OCI-LY7 (cell line): ENCODE results near the gene CHRNG. TPM values are rescaled to one million over a fixed set of nuclear protein-coding genes. Genes with fewer than 3 reads are reported as not detected.

Source experiments
- BruUV-seq: library from RNA; stranded (reverse); fragments of 400-500 nt; replicated peaks from 2 replicates; lab custom pipeline; 2021; lab: Mats Ljungman, UMichigan
- CTCF ChIA-PET: fragments of 300-600 bp; sonication (Branson Sonifier 250); formaldehyde crosslinking; loops from one replicate; lab custom pipeline; 2022; ENCODE audit warnings: antibody characterized with exemption; ENCODE audit not compliant: unreplicated experiment; lab: Charles Lee
- POLR2A ChIA-PET: fragments of 300-600 bp; sonication (Branson Sonifier 250); formaldehyde crosslinking; loops from one replicate; lab custom pipeline; 2022; ENCODE audit warnings: antibody characterized with exemption; lab: Charles Lee
- DNase-seq: peaks from one replicate; pipeline ENCODE4 v3.0.0-alpha.2; 2015; ENCODE audit warnings: low spot score
- H2AFZ ChIP-seq: fragments of 200-600 bp; sonication (generic), shearing (Covaris generic); 2 replicates; pipeline ENCODE4 v1.6.1; 2014; ENCODE audit warnings: mild to moderate bottlenecking, antibody characterized with exemption, low read length, moderate library complexity
- H3K27ac ChIP-seq: fragments of 200-600 bp; sonication (generic); 2 replicates; pipeline ENCODE4 v1.5.1; 2014; ENCODE audit warnings: mixed run types, low read depth, mild to moderate bottlenecking, moderate library complexity, low read length, inconsistent platforms; ENCODE audit not compliant: poor library complexity, severe bottlenecking
- H3K36me3 ChIP-seq: fragments of 200-600 bp; sonication (generic); 2 replicates; pipeline ENCODE4 v1.6.1; 2014; ENCODE audit warnings: mild to moderate bottlenecking, antibody characterized with exemption, low read length, moderate library complexity, mixed read lengths; ENCODE audit not compliant: insufficient read depth
- H3K4me1 ChIP-seq: fragments of 200-600 bp; sonication (generic); 2 replicates; pipeline ENCODE4 v1.5.1; 2014; ENCODE audit warnings: mild to moderate bottlenecking, low read length; ENCODE audit not compliant: insufficient read depth, poor library complexity, severe bottlenecking
- H3K4me2 ChIP-seq: fragments of 200-600 bp; sonication (generic); 2 replicates; pipeline ENCODE4 v1.6.1; 2014; ENCODE audit warnings: mild to moderate bottlenecking, low read length
- H3K4me3 ChIP-seq: fragments of 200-600 bp; sonication (generic); 2 replicates; pipeline ENCODE4 v1.5.1; 2014; ENCODE audit warnings: mild to moderate bottlenecking, low read depth, low read length; ENCODE audit not compliant: poor library complexity, severe bottlenecking
- H3K79me2 ChIP-seq: fragments of 200-600 bp; sonication (generic); 2 replicates; pipeline ENCODE4 v1.6.1; 2016; ENCODE audit warnings: low read depth, mild to moderate bottlenecking, low read length, moderate library complexity, mixed read lengths; ENCODE audit not compliant: insufficient read depth
- H3K9me2 ChIP-seq: fragments of 200-600 bp; sonication (generic); 2 replicates; pipeline ENCODE4 v1.6.1; 2016; ENCODE audit warnings: mild to moderate bottlenecking, low read length, mixed read lengths; ENCODE audit not compliant: insufficient read depth
- H3K9me3 ChIP-seq: fragments of 200-600 bp; sonication (generic); 2 replicates; pipeline ENCODE4 v1.6.1; 2014; ENCODE audit warnings: mild to moderate bottlenecking, mixed run types, low read length, mixed read lengths
- H4K20me1 ChIP-seq: fragments of 200-600 bp; sonication (generic); 2 replicates; pipeline ENCODE4 v1.6.1; 2014; ENCODE audit warnings: mild to moderate bottlenecking, antibody characterized with exemption, low read length, moderate library complexity, mixed read lengths; ENCODE audit not compliant: insufficient read depth
- EZH2phosphoT487 ChIP-seq: fragments of 200-600 bp; sonication (generic); IDR thresholded peaks from 2 replicates; pipeline ENCODE4 v1.6.1; 2018; ENCODE audit warnings: low read depth, borderline replicate concordance, mild to moderate bottlenecking, mixed run types, antibody characterized with exemption, low read length, moderate library complexity, mixed read lengths
- intact Hi-C: fragments of 100-400 bp; cut with micrococcal nuclease; formaldehyde crosslinking; loops from one replicate; pipeline ENCODE4 v1.10.0; 2022; ENCODE audit not compliant: unreplicated experiment
- total RNA-seq, 2 experiments: library from RNA; depleted of rRNA in 1 of 2; stranded (reverse); fragments of >200 nt in 1 of 2; shearing (Covaris generic) in 1 of 2; gene quantifications; 2 replicates each; pipeline ENCODE4 v1.2.3, GENCODE V29; 2014 to 2022
- TF ChIP-seq, protein P1 (sequence below): fragments of 200-600 bp; sonication (generic); conservative IDR thresholded peaks from 2 replicates; pipeline ENCODE4 v1.5.1; 2014; ENCODE audit warnings: mild to moderate bottlenecking, antibody characterized with exemption, low read length, moderate library complexity, mixed read lengths

Gene CHRNG
- total RNA-seq, 2 experiments from 2014 or later: not detected

DNA sequence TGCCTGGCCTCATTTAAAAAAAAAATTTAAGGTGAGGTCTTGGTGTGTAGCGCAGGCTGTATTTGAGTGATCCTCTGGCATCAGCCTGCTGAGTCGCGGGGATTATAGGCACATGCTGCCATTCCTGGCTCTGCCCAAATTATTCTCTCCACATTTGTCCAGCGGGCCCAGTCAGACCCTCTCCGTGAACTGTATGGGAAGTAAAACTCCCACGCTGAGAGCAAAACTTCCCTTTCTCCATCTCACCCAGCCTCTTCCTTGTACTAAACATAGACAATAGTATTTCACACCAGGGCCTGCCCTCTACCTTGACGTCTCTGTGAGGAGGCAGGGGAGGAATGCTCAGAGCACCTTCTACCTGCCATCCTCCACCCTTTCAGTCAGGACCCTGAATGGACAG is 48.0 kb downstream of the CHRNG start:
- intact Hi-C loops: no loop called here
- no peaks in the 10 kb centered on the region for H3K4me1 ChIP-seq
- H3K4me2 ChIP-seq: no peak overlapping the region
- H4K20me1 ChIP-seq: no peaks in the 10 kb centered on the region
- no peak overlapping the region for H2AFZ ChIP-seq
- ChIA-PET CTCF (no interaction called here), POLR2A (interaction anchor here (0.7 to 1.0 kb wide), 2 partner anchors 12 to 79 kb away, joined by 3 read pairs; no protein-coding TSS in a partner anchor)
- no peak overlapping the region for H3K4me3 ChIP-seq
- H3K36me3 ChIP-seq: no peaks in the 10 kb centered on the region
- H3K9me2 ChIP-seq: no peaks in the 10 kb centered on the region
- no TSS peak for BruUV-seq
- H3K9me3 ChIP-seq: no peaks in the 10 kb centered on the region
- H3K27ac ChIP-seq: no peak overlapping the region
- DNase-seq: no peak
- H3K79me2 ChIP-seq: no peaks in the 10 kb centered on the region
- TF ChIP-seq, protein P1, sequence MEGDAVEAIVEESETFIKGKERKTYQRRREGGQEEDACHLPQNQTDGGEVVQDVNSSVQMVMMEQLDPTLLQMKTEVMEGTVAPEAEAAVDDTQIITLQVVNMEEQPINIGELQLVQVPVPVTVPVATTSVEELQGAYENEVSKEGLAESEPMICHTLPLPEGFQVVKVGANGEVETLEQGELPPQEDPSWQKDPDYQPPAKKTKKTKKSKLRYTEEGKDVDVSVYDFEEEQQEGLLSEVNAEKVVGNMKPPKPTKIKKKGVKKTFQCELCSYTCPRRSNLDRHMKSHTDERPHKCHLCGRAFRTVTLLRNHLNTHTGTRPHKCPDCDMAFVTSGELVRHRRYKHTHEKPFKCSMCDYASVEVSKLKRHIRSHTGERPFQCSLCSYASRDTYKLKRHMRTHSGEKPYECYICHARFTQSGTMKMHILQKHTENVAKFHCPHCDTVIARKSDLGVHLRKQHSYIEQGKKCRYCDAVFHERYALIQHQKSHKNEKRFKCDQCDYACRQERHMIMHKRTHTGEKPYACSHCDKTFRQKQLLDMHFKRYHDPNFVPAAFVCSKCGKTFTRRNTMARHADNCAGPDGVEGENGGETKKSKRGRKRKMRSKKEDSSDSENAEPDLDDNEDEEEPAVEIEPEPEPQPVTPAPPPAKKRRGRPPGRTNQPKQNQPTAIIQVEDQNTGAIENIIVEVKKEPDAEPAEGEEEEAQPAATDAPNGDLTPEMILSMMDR: no peak
- no peak for TF ChIP-seq EZH2phosphoT487

DNA sequence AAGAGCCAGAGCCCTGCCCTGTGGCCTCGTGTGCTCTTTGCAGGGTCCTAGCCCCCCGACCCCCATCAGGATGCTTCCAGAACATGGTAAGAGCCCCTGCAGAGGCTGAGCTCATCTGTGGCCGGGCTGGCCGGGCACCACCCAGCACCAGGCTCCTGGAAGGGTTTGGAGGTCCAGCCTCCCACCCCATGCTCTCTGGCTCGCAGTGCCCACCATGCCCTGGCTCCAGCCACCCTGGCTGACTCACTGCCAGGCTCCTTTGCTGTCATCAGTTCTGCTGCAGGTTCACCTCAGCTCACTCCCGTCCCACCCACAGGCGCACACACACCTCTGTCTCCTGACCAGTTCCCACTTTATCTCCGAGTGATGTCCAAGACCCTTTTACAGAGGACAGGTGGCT is 48.5 kb downstream of the CHRNG start:
- no peak overlapping the region for H3K27ac ChIP-seq
- POLR2A ChIA-PET: no interaction called here

More for the DNA sequence above, 48.5 kb downstream of the CHRNG start:
- BruUV-seq: no TSS peak
- no peaks in the 10 kb centered on the region for H3K36me3 ChIP-seq
- no peaks in the 10 kb centered on the region for H3K4me1 ChIP-seq
- H2AFZ ChIP-seq: no peak overlapping the region
- H3K9me2 ChIP-seq: no peaks in the 10 kb centered on the region
- no peak for DNase-seq
- H3K4me2 ChIP-seq: no peak overlapping the region
- CTCF ChIA-PET: no interaction called here
- no peaks in the 10 kb centered on the region for H3K79me2 ChIP-seq
- H4K20me1 ChIP-seq: no peaks in the 10 kb centered on the region
- no peak overlapping the region for H3K4me3 ChIP-seq
- no peaks in the 10 kb centered on the region for H3K9me3 ChIP-seq
- TF ChIP-seq, protein P1: no peak
- TF ChIP-seq EZH2phosphoT487: no peak
- intact Hi-C loops: no loop called here
